ENCODE data around the gene LEKR1. TPM values are rescaled to one million over a fixed set of nuclear protein-coding genes. Genes with fewer than 3 reads are reported as not detected.
A peak's percentile ranks its signal among the peaks of the same experiment; 100 is the strongest.

LEKR1 gene
- total RNA-seq, 1 donor from 2014 or later: 2.3 TPM

DNA sequence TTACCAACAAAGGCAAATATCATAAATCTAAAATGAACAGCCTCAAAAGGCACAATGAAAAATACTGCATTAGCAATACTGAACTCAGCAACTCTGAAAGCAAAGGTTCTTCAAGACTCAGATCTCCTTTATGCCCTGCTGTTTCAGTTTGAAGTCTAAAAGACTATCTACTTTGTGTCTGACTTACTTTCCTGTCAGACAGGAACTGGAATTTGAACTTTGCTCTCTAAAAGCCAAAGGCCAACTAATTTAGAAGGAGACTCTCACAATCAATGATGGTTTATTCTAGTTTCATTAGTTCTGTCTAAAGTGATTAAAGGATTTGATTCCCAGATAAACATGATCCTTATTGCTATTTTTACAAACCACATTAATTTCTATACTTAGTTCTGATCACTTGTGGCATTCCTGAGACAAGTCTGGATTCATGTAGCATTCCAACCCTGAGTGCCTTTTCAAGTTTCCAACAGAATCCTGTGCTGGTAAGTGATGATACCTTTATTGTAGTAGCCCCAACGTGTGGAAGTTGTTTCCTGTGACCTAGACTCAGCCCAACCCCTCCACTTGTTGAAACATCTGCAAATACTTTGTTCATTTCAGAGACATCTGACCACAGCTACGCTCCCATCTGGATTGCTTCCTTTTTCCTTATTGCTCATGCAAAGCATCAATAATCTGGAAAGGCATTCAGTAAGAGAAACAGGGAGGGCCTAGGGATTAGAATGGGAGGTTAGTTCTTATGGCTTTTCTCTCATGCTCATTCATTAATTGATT is 14.9 kb upstream of the LEKR1 start:
- TF ChIP-seq CTCF (IDR thresholded peaks at IDR 0.05; ENCODE audit: insufficient read depth, low read length, poor library complexity, severe bottlenecking): no peak
- DNase-seq (ENCODE audit: low read depth): no peak
- Histone ChIP-seq H3K36me3 (ENCODE audit: control insufficient read depth, insufficient read depth, low read length) (no peaks in the 10 kb centered on the region), H3K27me3 (ENCODE audit: control insufficient read depth, insufficient read depth, low read length) (no peaks in the 10 kb centered on the region), H3K4me3 (ENCODE audit: low read depth, low read length) (no peak overlapping the region)

DNA sequence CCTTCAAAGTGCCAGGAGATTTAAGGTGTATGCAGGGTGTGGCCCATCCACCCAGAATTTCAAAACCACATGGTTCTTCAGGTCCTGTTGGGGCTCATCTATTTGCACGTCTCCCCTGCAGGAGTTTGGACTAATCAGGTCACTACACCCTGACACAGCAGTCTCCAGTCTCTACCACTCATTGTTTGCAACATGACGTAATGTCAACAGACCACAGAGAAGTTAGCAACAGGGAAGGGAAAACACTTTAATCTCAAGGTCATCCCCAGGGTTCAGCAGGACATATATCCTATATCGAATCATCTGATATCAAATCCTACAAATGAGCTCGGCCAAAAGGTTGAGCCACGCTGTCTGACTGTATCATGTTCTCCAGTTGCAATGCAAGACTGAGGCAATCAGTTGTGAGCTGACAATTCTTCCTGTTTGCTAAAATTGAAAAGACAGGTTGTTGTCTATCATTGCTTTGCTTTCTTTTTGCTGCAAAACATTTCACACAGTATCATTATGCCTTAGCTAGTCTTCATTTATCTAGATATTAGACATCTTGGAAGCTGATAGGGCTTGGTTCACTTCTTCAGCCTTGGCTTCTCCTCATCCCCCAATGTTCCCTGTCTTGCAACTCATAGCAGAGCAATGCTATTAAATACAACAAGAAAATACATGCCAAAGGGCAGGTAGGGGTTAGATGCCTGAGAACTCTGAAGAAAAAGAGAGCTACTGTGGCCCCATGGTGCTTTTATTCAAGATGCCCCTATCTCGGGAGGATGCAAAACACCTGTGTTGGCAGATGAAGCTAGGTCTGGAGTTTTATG is 13.4 kb upstream of the LEKR1 start:
- Histone ChIP-seq H3K4me3 (ENCODE audit: low read depth, low read length) (no peak overlapping the region), H3K27me3 (ENCODE audit: control insufficient read depth, insufficient read depth, low read length) (no peaks in the 10 kb centered on the region), H3K36me3 (ENCODE audit: control insufficient read depth, insufficient read depth, low read length) (no peaks in the 10 kb centered on the region)
- no peak for DNase-seq (ENCODE audit: low read depth)
- no peak for TF ChIP-seq CTCF (IDR thresholded peaks at IDR 0.05; ENCODE audit: insufficient read depth, low read length, poor library complexity, severe bottlenecking)

DNA sequence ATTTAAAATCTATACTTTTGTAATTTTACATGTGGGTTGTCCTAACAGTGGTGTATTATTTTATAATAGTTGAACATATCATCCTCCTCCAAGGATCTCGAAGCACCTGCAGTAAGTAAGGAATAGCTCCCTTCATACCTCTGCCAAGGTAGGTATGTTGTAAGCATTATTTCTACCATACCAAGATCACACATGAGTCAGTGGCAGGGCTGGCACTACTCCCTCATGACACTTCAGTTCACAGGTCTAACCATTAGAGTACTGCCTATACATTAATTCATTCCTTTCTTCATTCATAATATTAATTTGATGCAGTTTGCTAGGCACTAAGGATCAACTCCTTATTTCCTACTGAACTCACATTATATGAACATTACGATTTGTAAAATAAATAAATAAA is 11.9 kb upstream of the LEKR1 start:
- no peak overlapping the region for H3K4me3 ChIP-seq (ENCODE audit: low read depth, low read length)
- no peak for DNase-seq (ENCODE audit: low read depth)
- no peak for TF ChIP-seq CTCF (IDR thresholded peaks at IDR 0.05; ENCODE audit: insufficient read depth, low read length, poor library complexity, severe bottlenecking)
- no peaks in the 10 kb centered on the region for H3K36me3 ChIP-seq (ENCODE audit: control insufficient read depth, insufficient read depth, low read length)
- H3K27me3 ChIP-seq (ENCODE audit: control insufficient read depth, insufficient read depth, low read length): no peaks in the 10 kb centered on the region

- no peak for DNase-seq (ENCODE audit: low read depth)
- Histone ChIP-seq H3K4me3 (ENCODE audit: low read depth, low read length) (peak overlapping the region; percentile 52), H3K27me3 (ENCODE audit: control insufficient read depth, insufficient read depth, low read length) (no peaks in the 10 kb centered on the region), H3K36me3 (ENCODE audit: control insufficient read depth, insufficient read depth, low read length) (no peaks in the 10 kb centered on the region)
- TF ChIP-seq CTCF (IDR thresholded peaks at IDR 0.05; ENCODE audit: insufficient read depth, low read length, poor library complexity, severe bottlenecking): no peak
Observed at GRCh38 chr3:156816091-156816793, 9.9 kb upstream of the LEKR1 start.

GRCh38 chr3:156816794-156817645 is 9.1 kb upstream of the LEKR1 start:
- Histone ChIP-seq H3K36me3 (ENCODE audit: control insufficient read depth, insufficient read depth, low read length) (no peaks in the 10 kb centered on the region), H3K4me3 (ENCODE audit: low read depth, low read length) (peak overlapping the region; percentile 52), H3K27me3 (ENCODE audit: control insufficient read depth, insufficient read depth, low read length) (no peaks in the 10 kb centered on the region)
- DNase-seq (ENCODE audit: low read depth): no peak
- TF ChIP-seq CTCF (IDR thresholded peaks at IDR 0.05; ENCODE audit: insufficient read depth, low read length, poor library complexity, severe bottlenecking): peak; percentile 1
